Ishikawa (cell line): ENCODE measurements around the gene SPATA46.

Experiments used
- CEBPB ChIP-seq: IDR thresholded peaks from 2 replicates; pipeline ENCODE4 v1.6.1; 2012
- CREB1 ChIP-seq: IDR thresholded peaks from 2 replicates; pipeline ENCODE4 v1.6.1; 2012; ENCODE audit warnings: low read depth
- EGR1 ChIP-seq: IDR thresholded peaks from 2 replicates; pipeline ENCODE4 v1.6.1; 2012
- EP300 ChIP-seq: IDR thresholded peaks from 2 replicates; pipeline ENCODE4 v1.6.1; 2012; ENCODE audit warnings: borderline replicate concordance
- FOXM1 ChIP-seq: IDR thresholded peaks from 2 replicates; pipeline ENCODE4 v1.6.1; 2012; ENCODE audit warnings: low read depth, borderline replicate concordance
- NFIC ChIP-seq: IDR thresholded peaks from 2 replicates; pipeline ENCODE4 v1.6.1; 2012
- RAD21 ChIP-seq: IDR thresholded peaks from 2 replicates; pipeline ENCODE4 v1.6.1; 2012; ENCODE audit warnings: low read depth
- TAF1 ChIP-seq: IDR thresholded peaks from 2 replicates; pipeline ENCODE4 v1.6.1; 2012; ENCODE audit warnings: low read depth, mild to moderate bottlenecking
- TCF12 ChIP-seq: IDR thresholded peaks from 2 replicates; pipeline ENCODE4 v1.6.1; 2012; ENCODE audit warnings: low read depth
- TEAD4 ChIP-seq: IDR thresholded peaks from 2 replicates; pipeline ENCODE4 v1.6.1; 2012
- YY1 ChIP-seq: IDR thresholded peaks from 2 replicates; pipeline ENCODE4 v1.6.1; 2012; ENCODE audit warnings: low read depth
- ZBTB7A ChIP-seq: IDR thresholded peaks from 2 replicates; pipeline ENCODE4 v1.6.1; 2012; ENCODE audit warnings: low read depth
- TF ChIP-seq, protein P1 (sequence below): IDR thresholded peaks from 2 replicates; pipeline ENCODE4 v1.6.1; 2012
- TF ChIP-seq, protein P2 (sequence below): IDR thresholded peaks from 2 replicates; pipeline ENCODE4 v1.6.1; 2012; ENCODE audit warnings: low read depth, mild to moderate bottlenecking
- TF ChIP-seq, protein P3 (sequence below): IDR thresholded peaks from 2 replicates; pipeline ENCODE4 v1.6.1; 2012

Gene SPATA46

GRCh38 chr1:162406811-162407210, 30.2 kb upstream of the SPATA46 start:
- TF ChIP-seq, protein P1, sequence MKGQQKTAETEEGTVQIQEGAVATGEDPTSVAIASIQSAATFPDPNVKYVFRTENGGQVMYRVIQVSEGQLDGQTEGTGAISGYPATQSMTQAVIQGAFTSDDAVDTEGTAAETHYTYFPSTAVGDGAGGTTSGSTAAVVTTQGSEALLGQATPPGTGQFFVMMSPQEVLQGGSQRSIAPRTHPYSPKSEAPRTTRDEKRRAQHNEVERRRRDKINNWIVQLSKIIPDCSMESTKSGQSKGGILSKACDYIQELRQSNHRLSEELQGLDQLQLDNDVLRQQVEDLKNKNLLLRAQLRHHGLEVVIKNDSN: no peak
- TF ChIP-seq CEBPB (no peak), FOXM1 (no peak), RAD21 (no peak), EGR1 (no peak), TEAD4 (no peak), ZBTB7A (no peak), YY1 (no peak), CREB1 (no peak), TCF12 (no peak)
- TF ChIP-seq, protein P2, sequence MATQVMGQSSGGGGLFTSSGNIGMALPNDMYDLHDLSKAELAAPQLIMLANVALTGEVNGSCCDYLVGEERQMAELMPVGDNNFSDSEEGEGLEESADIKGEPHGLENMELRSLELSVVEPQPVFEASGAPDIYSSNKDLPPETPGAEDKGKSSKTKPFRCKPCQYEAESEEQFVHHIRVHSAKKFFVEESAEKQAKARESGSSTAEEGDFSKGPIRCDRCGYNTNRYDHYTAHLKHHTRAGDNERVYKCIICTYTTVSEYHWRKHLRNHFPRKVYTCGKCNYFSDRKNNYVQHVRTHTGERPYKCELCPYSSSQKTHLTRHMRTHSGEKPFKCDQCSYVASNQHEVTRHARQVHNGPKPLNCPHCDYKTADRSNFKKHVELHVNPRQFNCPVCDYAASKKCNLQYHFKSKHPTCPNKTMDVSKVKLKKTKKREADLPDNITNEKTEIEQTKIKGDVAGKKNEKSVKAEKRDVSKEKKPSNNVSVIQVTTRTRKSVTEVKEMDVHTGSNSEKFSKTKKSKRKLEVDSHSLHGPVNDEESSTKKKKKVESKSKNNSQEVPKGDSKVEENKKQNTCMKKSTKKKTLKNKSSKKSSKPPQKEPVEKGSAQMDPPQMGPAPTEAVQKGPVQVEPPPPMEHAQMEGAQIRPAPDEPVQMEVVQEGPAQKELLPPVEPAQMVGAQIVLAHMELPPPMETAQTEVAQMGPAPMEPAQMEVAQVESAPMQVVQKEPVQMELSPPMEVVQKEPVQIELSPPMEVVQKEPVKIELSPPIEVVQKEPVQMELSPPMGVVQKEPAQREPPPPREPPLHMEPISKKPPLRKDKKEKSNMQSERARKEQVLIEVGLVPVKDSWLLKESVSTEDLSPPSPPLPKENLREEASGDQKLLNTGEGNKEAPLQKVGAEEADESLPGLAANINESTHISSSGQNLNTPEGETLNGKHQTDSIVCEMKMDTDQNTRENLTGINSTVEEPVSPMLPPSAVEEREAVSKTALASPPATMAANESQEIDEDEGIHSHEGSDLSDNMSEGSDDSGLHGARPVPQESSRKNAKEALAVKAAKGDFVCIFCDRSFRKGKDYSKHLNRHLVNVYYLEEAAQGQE: no peak
- TF ChIP-seq, protein P3, sequence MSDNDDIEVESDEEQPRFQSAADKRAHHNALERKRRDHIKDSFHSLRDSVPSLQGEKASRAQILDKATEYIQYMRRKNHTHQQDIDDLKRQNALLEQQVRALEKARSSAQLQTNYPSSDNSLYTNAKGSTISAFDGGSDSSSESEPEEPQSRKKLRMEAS: no peak

GRCh38 chr1:162405800-162406199, 29.1 kb upstream of the SPATA46 start:
- TF ChIP-seq TEAD4: no peak
- TF ChIP-seq, protein P1: no peak
- TF ChIP-seq TCF12: no peak
- no peak for TF ChIP-seq CREB1
- no peak for TF ChIP-seq TAF1
- TF ChIP-seq RAD21: no peak
- TF ChIP-seq FOXM1: no peak
- TF ChIP-seq EP300: no peak
- no peak for TF ChIP-seq NFIC
- TF ChIP-seq, protein P3: no peak
- TF ChIP-seq ZBTB7A: no peak
- TF ChIP-seq YY1: no peak
- TF ChIP-seq CEBPB: no peak
- TF ChIP-seq, protein P2: no peak

DNA sequence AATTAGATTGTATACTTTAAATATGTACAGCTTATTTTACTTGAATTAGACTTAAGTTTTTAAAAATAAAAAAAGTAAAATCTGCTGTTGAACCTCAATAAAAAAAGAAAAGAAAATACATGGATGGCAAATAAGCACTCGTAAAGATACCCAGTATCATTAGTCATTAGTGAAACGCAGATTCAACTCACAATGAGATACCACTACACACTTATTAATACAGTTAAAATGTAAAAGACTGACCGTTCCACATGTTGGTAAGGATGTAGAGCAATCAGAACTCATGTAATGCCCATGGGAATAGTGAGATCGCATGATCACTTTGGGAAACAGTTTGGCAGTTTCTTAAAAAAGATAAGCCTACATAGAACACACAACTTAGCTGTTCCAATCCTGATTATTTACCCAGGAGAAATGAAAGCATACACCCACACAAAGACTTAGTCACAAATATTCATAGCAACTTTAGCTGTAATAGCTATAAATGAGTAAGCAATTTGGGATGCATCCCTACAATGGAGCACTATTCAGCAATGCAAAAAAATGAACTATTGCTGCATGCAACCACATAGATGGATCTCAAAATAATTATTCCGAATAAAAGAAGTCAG, 28.0 kb upstream of the SPATA46 start:
- TF ChIP-seq, protein P1: no peak
- TF ChIP-seq TCF12: no peak
- TF ChIP-seq CEBPB: no peak
- TF ChIP-seq NFIC: no peak
- TF ChIP-seq EGR1: no peak
- TF ChIP-seq, protein P2: no peak
- TF ChIP-seq YY1: no peak
- no peak for TF ChIP-seq TEAD4

- TF ChIP-seq CEBPB: no peak
These were observed 24.2 kb upstream of the SPATA46 start for GRCh38 chr1:162400790-162401355.
